ENCODE results near the gene ZSCAN23.

Gene ZSCAN23

GRCh38 chr6:28478518-28478917 is 35.2 kb upstream of the ZSCAN23 start (continued):
- TF ChIP-seq REST (tag by site-specific recombination; IDR thresholded peaks at IDR 0.05) (no peak), GLI4 (tag by site-specific recombination; IDR thresholded peaks at IDR 0.05) (no peak), ZNF114 (tag by site-specific recombination; IDR thresholded peaks at IDR 0.05) (no peak), ZNF76 (tag by site-specific recombination; IDR thresholded peaks at IDR 0.05; ENCODE audit: borderline replicate concordance, low read depth) (no peak), AEBP2 (tag by site-specific recombination; IDR thresholded peaks at IDR 0.05; ENCODE audit: borderline replicate concordance) (no peak), ZNF24 (tag by site-specific recombination; IDR thresholded peaks at IDR 0.05) (no peak), ZNF112 (tag by site-specific recombination; IDR thresholded peaks at IDR 0.05) (no peak), PRDM10 (tag by site-specific recombination; IDR thresholded peaks at IDR 0.05) (no peak), ZNF585B (tag by site-specific recombination; IDR thresholded peaks at IDR 0.05) (no peak)

- ChIA-PET POLR2A (interaction anchor here (0.5 to 1.8 kb wide), 8 partner anchors 14 to 161 kb away, joined by 3 to 7 read pairs (median 4); partner anchors contain the start of gene ZSCAN23), CTCF (interaction anchor here (0.6 to 1.6 kb wide), 6 partner anchors 57 to 702 kb away, joined by 3 to 4 read pairs (median 4); no protein-coding TSS in a partner anchor)
- Histone ChIP-seq H3K9me3 (ENCODE audit: control insufficient read depth, insufficient read depth, low read depth, low read length) (no peaks in the 10 kb centered on the region), H3K4me3 (ENCODE audit: low read depth, low read length) (peak overlapping the region; percentile 64), H3K27ac (ENCODE audit: extremely low read depth, low read depth, low read length) (no peak overlapping the region), H3K4me1 (ENCODE audit: control insufficient read depth, insufficient read depth, low read length) (no peaks in the 10 kb centered on the region), H3K36me3 (ENCODE audit: control insufficient read depth in 2 of 2, insufficient read depth in 1 of 2, low read length in 2 of 2) (no peaks in the 10 kb centered on the region)
- no peak for TF ChIP-seq ZNF133 (tag by site-specific recombination; IDR thresholded peaks at IDR 0.05)
- TF ChIP-seq ZNF792 (tag by site-specific recombination; IDR thresholded peaks at IDR 0.05) = no peak
- TF ChIP-seq ZNF394 (tag by site-specific recombination; IDR thresholded peaks at IDR 0.05; ENCODE audit: borderline replicate concordance) = peak; percentile 38; the same call in 1 of the 2 replicates
- 0 out of 2 replicates have a peak, but pooled peaks have one; percentile 29 for TF ChIP-seq KLF17 (tag by site-specific recombination; IDR thresholded peaks at IDR 0.05)
- TF ChIP-seq ZNF76 (tag by site-specific recombination; IDR thresholded peaks at IDR 0.05; ENCODE audit: borderline replicate concordance, low read depth) = peak; percentile 46; the same call in 1 of the 2 replicates
- TF ChIP-seq PRDM1 (tag by site-specific recombination; IDR thresholded peaks at IDR 0.05) = peak; percentile 29; the same call in 1 of the 2 replicates
- TF ChIP-seq SP7 (tag by site-specific recombination; IDR thresholded peaks at IDR 0.05) = peak; percentile 60
- TF ChIP-seq KLF8 (tag by site-specific recombination; IDR thresholded peaks at IDR 0.05) = 0 out of 2 replicates have a peak, but pooled peaks have one; percentile 21
- 0 out of 2 replicates have a peak, but pooled peaks have one; percentile 65 for TF ChIP-seq ZNF501 (tag by site-specific recombination; IDR thresholded peaks at IDR 0.05)
- peak; percentile 31; the same call in 1 of the 2 replicates for TF ChIP-seq ZNF843 (tag by site-specific recombination; IDR thresholded peaks at IDR 0.05)
- no peak for TF ChIP-seq ZNF121 (tag by site-specific recombination; IDR thresholded peaks at IDR 0.05)
- TF ChIP-seq ZBTB6 (tag by site-specific recombination; IDR thresholded peaks at IDR 0.05) = peak; percentile 79; the same call in 1 of the 2 replicates
- no peak for TF ChIP-seq KLF16 (tag by site-specific recombination; IDR thresholded peaks at IDR 0.05)
- no peak for TF ChIP-seq OVOL3 (tag by site-specific recombination; IDR thresholded peaks at IDR 0.05)
- peak; percentile 88 for TF ChIP-seq ZSCAN30 (tag by site-specific recombination; IDR thresholded peaks at IDR 0.05)
- TF ChIP-seq ZNF596 (tag by site-specific recombination; IDR thresholded peaks at IDR 0.05) = 0 out of 2 replicates have a peak, but pooled peaks have one; percentile 5
- TF ChIP-seq ZNF335 (tag by site-specific recombination; conservative IDR thresholded peaks at IDR 0.05) = peak; percentile 89
Observed at GRCh38 chr6:28474441-28475219, 31.3 kb upstream of the ZSCAN23 start.
